GM23338 (cell line): ENCODE results near the gene APH1A. TPM values are rescaled to one million over a fixed set of nuclear protein-coding genes. Genes with fewer than 3 reads are reported as not detected.
A peak's percentile ranks its signal among the peaks of the same experiment; 100 is the strongest.

Experiments
- ATAC-seq: fragments of 200-7000 bp; cut with Tn5 transposase; 3 replicates; pipeline ENCODE4 v1.9.1; 2020
- DNase-seq: peaks from one replicate; pipeline ENCODE4 v3.0.0-alpha.2; 2015; ENCODE audit warnings: low spot score
- H2AFZ ChIP-seq: fragments of 200-600 bp; sonication (generic); 2 replicates; pipeline ENCODE4 v1.8.0; 2016; ENCODE audit warnings: antibody characterized with exemption, mild to moderate bottlenecking, moderate library complexity
- H3F3A ChIP-seq: fragments of 200-600 bp; sonication (generic); replicated peaks from 2 replicates; pipeline ENCODE4 v1.8.0; 2017; ENCODE audit warnings: antibody characterized with exemption, mixed run types, low read depth
- H3K27ac ChIP-seq: fragments of 200-600 bp; sonication (generic); 2 replicates; pipeline ENCODE4 v1.6.1; 2016; ENCODE audit warnings: low read depth
- H3K27me3 ChIP-seq: fragments of 200-600 bp; sonication (generic); 2 replicates; pipeline ENCODE4 v1.8.0; 2016; ENCODE audit warnings: mild to moderate bottlenecking, mixed run types, moderate library complexity; ENCODE audit not compliant: insufficient read depth
- H3K36me3 ChIP-seq: fragments of 200-600 bp; sonication (generic); 2 replicates; pipeline ENCODE4 v1.8.0; 2016; ENCODE audit warnings: mild to moderate bottlenecking; ENCODE audit not compliant: insufficient read depth
- H3K4me1 ChIP-seq: fragments of 200-600 bp; sonication (generic); 2 replicates; pipeline ENCODE4 v1.8.0; 2016; ENCODE audit warnings: mild to moderate bottlenecking, moderate library complexity; ENCODE audit not compliant: insufficient read depth
- H3K4me2 ChIP-seq: fragments of 200-600 bp; sonication (generic); 2 replicates; pipeline ENCODE4 v1.7.1; 2017; ENCODE audit warnings: mixed run types
- H3K4me3 ChIP-seq: fragments of 200-600 bp; sonication (generic); 2 replicates; pipeline ENCODE4 v1.6.1; 2016; ENCODE audit warnings: mixed run types
- H3K79me2 ChIP-seq: fragments of 200-600 bp; sonication (generic); replicated peaks from 2 replicates; pipeline ENCODE4 v1.8.0; 2017; ENCODE audit warnings: mild to moderate bottlenecking; ENCODE audit not compliant: insufficient read depth
- H3K9me2 ChIP-seq: fragments of 200-600 bp; sonication (generic); 2 replicates; pipeline ENCODE4 v1.8.0; 2017; ENCODE audit not compliant: insufficient read depth
- H4K20me1 ChIP-seq: fragments of 200-600 bp; sonication (generic); replicated peaks from 2 replicates; pipeline ENCODE4 v1.8.0; 2017; ENCODE audit warnings: mild to moderate bottlenecking; ENCODE audit not compliant: insufficient read depth
- H3K27ac Mint-ChIP-seq: 2 replicates; pipeline ENCODE4 v1.8.0; 2020; ENCODE audit warnings: inconsistent platforms, mild to moderate bottlenecking, moderate library complexity, mixed read lengths
- H3K27me3 Mint-ChIP-seq: 3 replicates; pipeline ENCODE4 v1.8.0; 2022; ENCODE audit warnings: low read depth, mild to moderate bottlenecking, moderate library complexity, mixed read lengths, inconsistent platforms; ENCODE audit not compliant: insufficient read depth, poor library complexity
- H3K36me3 Mint-ChIP-seq: 3 replicates; pipeline ENCODE4 v1.8.0; 2021; ENCODE audit warnings: low read depth, mild to moderate bottlenecking, inconsistent platforms, moderate library complexity, mixed read lengths
- H3K4me1 Mint-ChIP-seq: 3 replicates; pipeline ENCODE4 v1.8.0; 2020; ENCODE audit warnings: mild to moderate bottlenecking, inconsistent platforms, mixed read lengths
- H3K4me3 Mint-ChIP-seq: 3 replicates; pipeline ENCODE4 v1.8.0; 2021; ENCODE audit warnings: moderate library complexity, mild to moderate bottlenecking, inconsistent platforms, mixed read lengths
- H3K9me3 Mint-ChIP-seq: 3 replicates; pipeline ENCODE4 v1.8.0; 2020; ENCODE audit warnings: moderate library complexity, mild to moderate bottlenecking, inconsistent platforms, mixed read lengths
- CREB1 ChIP-seq: fragments of 250-450 bp; sonication (Bioruptor Pico); IDR thresholded peaks from 2 replicates; pipeline ENCODE4 v1.5.0; 2020; ENCODE audit warnings: low read depth, mild to moderate bottlenecking, moderate library complexity
- EZH2 ChIP-seq: fragments of 200-600 bp; sonication (generic); IDR thresholded peaks from one replicate; pipeline ENCODE4 v1.8.0; 2017; ENCODE audit warnings: antibody characterized with exemption, mild to moderate bottlenecking, low read depth; ENCODE audit not compliant: unreplicated experiment
- EZH2phosphoT487 ChIP-seq: fragments of 200-600 bp; sonication (generic); IDR thresholded peaks from one replicate; pipeline ENCODE4 v1.8.1; 2018; ENCODE audit warnings: antibody characterized with exemption; ENCODE audit not compliant: unreplicated experiment
- POLR2AphosphoS5 ChIP-seq: IDR thresholded peaks from 2 replicates; pipeline ENCODE4 v1.6.1; 2016; ENCODE audit warnings: antibody characterized with exemption, low read depth
- STAT1 ChIP-seq: IDR thresholded peaks from one replicate; pipeline ENCODE4 v1.6.1; 2016; ENCODE audit warnings: antibody characterized with exemption; ENCODE audit not compliant: unreplicated experiment
- ZNF331 ChIP-seq: fragments of 250-450 bp; sonication (Bioruptor Pico); IDR thresholded peaks from 2 replicates; pipeline ENCODE4 v1.5.0; 2020; ENCODE audit warnings: low read depth, mild to moderate bottlenecking, moderate library complexity
- polyA plus RNA-seq: library from polyadenylated mRNA; unstranded; fragments of >200 nt; fragmentation: Nextera tagmentation; extraction: Ambion mirVana; gene quantifications from 2 replicates; pipeline ENCODE4 v1.2.1, GENCODE V29; 2016
- total RNA-seq: library from RNA; depleted of rRNA; stranded (reverse); fragments of >200 nt; shearing (Covaris generic); gene quantifications from 2 replicates; pipeline ENCODE4 v1.2.3, GENCODE V29; 2014
- TF ChIP-seq, protein P1 (sequence below): IDR thresholded peaks from one replicate; pipeline ENCODE4 v1.6.1; 2018; ENCODE audit warnings: antibody characterized with exemption; ENCODE audit not compliant: unreplicated experiment
- TF ChIP-seq, protein P2 (sequence below): fragments of 250-450 bp; sonication (Bioruptor Pico); IDR thresholded peaks from 2 replicates; pipeline ENCODE4 v1.5.0; 2020; ENCODE audit warnings: mild to moderate bottlenecking, moderate library complexity
- TF ChIP-seq, protein P3 (sequence below), 2 experiments: fragments of 200-600 bp in 1 of 2; sonication (generic) in 1 of 2; conservative IDR thresholded peaks; 2 replicates each; pipeline versions ENCODE4 v1.5.1 to v1.6.1; 2016 to 2017; ENCODE audit warnings: antibody characterized with exemption in 2 of 2, low read depth in 2 of 2, mild to moderate bottlenecking in 2 of 2, moderate library complexity in 1 of 2

Gene APH1A
- total and polyA plus RNA-seq, 2 experiments from 2014 or later = 17.7 to 82.7 TPM

DNA sequence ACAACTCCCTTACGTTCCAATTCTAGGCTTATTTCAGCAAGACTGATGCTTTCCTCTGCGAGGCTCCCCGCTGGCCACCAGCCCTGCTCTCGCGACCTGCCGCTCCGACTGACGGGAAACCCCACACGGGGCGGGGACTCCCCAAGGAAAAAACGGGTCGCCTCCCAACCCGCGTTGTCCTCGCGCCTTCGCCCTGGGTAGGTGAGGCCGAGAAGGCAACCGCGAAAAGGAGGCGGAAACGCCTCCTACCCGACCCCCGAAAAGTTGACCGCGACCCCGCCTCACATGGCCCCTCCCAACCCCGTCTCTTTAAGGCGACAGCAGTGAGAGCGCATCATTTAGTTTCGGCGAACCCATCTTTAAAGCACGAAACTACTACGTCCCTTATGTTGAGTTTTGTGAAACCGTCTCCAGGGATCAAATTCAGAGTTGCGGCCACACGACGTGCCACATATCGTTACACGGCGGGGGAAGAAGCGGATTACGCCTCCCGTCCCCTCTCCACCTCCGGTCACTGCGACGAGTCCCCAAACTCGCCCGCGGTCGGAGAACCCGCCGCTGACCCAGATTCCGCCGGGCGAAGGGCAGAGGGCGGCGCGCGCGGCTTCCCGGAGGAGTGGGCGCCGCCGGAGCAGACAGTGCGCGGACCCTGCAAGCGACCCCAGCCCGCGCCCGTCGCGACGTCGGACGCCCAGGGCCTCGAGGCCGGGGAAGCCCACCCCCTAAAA lies 34.1 kb downstream of the APH1A start (continued):
- TF ChIP-seq, protein P1, sequence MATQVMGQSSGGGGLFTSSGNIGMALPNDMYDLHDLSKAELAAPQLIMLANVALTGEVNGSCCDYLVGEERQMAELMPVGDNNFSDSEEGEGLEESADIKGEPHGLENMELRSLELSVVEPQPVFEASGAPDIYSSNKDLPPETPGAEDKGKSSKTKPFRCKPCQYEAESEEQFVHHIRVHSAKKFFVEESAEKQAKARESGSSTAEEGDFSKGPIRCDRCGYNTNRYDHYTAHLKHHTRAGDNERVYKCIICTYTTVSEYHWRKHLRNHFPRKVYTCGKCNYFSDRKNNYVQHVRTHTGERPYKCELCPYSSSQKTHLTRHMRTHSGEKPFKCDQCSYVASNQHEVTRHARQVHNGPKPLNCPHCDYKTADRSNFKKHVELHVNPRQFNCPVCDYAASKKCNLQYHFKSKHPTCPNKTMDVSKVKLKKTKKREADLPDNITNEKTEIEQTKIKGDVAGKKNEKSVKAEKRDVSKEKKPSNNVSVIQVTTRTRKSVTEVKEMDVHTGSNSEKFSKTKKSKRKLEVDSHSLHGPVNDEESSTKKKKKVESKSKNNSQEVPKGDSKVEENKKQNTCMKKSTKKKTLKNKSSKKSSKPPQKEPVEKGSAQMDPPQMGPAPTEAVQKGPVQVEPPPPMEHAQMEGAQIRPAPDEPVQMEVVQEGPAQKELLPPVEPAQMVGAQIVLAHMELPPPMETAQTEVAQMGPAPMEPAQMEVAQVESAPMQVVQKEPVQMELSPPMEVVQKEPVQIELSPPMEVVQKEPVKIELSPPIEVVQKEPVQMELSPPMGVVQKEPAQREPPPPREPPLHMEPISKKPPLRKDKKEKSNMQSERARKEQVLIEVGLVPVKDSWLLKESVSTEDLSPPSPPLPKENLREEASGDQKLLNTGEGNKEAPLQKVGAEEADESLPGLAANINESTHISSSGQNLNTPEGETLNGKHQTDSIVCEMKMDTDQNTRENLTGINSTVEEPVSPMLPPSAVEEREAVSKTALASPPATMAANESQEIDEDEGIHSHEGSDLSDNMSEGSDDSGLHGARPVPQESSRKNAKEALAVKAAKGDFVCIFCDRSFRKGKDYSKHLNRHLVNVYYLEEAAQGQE = no peak
- TF ChIP-seq ZNF331 (CRISPR knock-in tag) (no peak), POLR2AphosphoS5 (peak; percentile 96)
- TF ChIP-seq, protein P2, sequence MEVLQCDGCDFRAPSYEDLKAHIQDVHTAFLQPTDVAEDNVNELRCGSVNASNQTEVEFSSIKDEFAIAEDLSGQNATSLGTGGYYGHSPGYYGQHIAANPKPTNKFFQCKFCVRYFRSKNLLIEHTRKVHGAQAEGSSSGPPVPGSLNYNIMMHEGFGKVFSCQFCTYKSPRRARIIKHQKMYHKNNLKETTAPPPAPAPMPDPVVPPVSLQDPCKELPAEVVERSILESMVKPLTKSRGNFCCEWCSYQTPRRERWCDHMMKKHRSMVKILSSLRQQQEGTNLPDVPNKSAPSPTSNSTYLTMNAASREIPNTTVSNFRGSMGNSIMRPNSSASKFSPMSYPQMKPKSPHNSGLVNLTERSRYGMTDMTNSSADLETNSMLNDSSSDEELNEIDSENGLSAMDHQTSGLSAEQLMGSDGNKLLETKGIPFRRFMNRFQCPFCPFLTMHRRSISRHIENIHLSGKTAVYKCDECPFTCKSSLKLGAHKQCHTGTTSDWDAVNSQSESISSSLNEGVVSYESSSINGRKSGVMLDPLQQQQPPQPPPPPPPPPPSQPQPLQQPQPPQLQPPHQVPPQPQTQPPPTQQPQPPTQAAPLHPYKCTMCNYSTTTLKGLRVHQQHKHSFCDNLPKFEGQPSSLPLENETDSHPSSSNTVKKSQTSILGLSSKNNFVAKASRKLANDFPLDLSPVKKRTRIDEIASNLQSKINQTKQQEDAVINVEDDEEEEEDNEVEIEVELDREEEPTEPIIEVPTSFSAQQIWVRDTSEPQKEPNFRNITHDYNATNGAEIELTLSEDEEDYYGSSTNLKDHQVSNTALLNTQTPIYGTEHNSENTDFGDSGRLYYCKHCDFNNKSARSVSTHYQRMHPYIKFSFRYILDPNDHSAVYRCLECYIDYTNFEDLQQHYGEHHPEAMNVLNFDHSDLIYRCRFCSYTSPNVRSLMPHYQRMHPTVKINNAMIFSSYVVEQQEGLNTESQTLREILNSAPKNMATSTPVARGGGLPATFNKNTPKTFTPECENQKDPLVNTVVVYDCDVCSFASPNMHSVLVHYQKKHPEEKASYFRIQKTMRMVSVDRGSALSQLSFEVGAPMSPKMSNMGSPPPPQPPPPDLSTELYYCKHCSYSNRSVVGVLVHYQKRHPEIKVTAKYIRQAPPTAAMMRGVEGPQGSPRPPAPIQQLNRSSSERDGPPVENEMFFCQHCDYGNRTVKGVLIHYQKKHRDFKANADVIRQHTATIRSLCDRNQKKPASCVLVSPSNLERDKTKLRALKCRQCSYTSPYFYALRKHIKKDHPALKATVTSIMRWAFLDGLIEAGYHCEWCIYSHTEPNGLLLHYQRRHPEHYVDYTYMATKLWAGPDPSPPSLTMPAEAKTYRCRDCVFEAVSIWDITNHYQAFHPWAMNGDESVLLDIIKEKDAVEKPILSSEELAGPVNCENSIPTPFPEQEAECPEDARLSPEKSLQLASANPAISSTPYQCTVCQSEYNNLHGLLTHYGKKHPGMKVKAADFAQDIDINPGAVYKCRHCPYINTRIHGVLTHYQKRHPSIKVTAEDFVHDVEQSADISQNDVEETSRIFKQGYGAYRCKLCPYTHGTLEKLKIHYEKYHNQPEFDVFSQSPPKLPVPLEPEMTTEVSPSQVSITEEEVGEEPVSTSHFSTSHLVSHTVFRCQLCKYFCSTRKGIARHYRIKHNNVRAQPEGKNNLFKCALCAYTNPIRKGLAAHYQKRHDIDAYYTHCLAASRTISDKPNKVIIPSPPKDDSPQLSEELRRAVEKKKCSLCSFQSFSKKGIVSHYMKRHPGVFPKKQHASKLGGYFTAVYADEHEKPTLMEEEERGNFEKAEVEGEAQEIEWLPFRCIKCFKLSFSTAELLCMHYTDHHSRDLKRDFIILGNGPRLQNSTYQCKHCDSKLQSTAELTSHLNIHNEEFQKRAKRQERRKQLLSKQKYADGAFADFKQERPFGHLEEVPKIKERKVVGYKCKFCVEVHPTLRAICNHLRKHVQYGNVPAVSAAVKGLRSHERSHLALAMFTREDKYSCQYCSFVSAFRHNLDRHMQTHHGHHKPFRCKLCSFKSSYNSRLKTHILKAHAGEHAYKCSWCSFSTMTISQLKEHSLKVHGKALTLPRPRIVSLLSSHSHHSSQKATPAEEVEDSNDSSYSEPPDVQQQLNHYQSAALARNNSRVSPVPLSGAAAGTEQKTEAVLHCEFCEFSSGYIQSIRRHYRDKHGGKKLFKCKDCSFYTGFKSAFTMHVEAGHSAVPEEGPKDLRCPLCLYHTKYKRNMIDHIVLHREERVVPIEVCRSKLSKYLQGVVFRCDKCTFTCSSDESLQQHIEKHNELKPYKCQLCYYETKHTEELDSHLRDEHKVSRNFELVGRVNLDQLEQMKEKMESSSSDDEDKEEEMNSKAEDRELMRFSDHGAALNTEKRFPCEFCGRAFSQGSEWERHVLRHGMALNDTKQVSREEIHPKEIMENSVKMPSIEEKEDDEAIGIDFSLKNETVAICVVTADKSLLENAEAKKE (CRISPR knock-in tag) = no peak

DNA sequence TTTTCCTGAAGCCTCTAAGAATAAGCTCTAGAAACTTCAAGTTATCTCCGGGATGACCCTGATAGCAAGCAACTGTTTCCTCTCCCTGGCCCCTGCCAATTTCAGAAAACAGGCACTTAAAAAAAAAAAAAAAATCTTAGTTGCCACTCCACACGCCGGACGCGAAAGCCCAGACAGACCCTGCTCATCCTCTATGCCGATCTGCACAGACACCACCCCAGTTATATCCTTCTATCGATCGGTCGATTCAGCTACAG lies 34.6 kb downstream of the APH1A start:
- H2AFZ ChIP-seq = no peak overlapping the region
- peaks cover 65% of the 10 kb centered on the region for H3K79me2 ChIP-seq
- H3F3A ChIP-seq = 0 out of 2 replicates have a peak, but pooled peaks cover 3% of the 10 kb centered on the region
- Mint-ChIP-seq H3K36me3 (peaks cover 25% of the 10 kb centered on the region; the same call in 2 of the 3 replicates), H3K4me3 (no peak overlapping the region; the same call in 2 of the 3 replicates), H3K27ac (peak overlapping the region; percentile 95), H3K4me1 (peaks cover 17% of the 10 kb centered on the region), H3K27me3 (peaks cover 7% of the 10 kb centered on the region), H3K9me3 (no peaks in the 10 kb centered on the region; the same call in 2 of the 3 replicates)
- H3K4me1 ChIP-seq = peaks cover 15% of the 10 kb centered on the region
- DNase-seq (no peak), ATAC-seq (no peak)
- H3K4me2 ChIP-seq = peak overlapping the region; percentile 80
- H3K36me3 ChIP-seq = peaks cover 9% of the 10 kb centered on the region
- TF ChIP-seq, protein P3, sequence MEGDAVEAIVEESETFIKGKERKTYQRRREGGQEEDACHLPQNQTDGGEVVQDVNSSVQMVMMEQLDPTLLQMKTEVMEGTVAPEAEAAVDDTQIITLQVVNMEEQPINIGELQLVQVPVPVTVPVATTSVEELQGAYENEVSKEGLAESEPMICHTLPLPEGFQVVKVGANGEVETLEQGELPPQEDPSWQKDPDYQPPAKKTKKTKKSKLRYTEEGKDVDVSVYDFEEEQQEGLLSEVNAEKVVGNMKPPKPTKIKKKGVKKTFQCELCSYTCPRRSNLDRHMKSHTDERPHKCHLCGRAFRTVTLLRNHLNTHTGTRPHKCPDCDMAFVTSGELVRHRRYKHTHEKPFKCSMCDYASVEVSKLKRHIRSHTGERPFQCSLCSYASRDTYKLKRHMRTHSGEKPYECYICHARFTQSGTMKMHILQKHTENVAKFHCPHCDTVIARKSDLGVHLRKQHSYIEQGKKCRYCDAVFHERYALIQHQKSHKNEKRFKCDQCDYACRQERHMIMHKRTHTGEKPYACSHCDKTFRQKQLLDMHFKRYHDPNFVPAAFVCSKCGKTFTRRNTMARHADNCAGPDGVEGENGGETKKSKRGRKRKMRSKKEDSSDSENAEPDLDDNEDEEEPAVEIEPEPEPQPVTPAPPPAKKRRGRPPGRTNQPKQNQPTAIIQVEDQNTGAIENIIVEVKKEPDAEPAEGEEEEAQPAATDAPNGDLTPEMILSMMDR (conservative IDR thresholded peaks at IDR 0.05; ENCODE audit: low read depth in 2 of 2) = no peak
- no peak for TF ChIP-seq ZNF331 (CRISPR knock-in tag)
- no peak for TF ChIP-seq EZH2phosphoT487
- no peak for TF ChIP-seq STAT1
- TF ChIP-seq CREB1 (CRISPR knock-in tag) = no peak
- TF ChIP-seq EZH2 = no peak
- H4K20me1 ChIP-seq = peaks cover 12% of the 10 kb centered on the region; the same call in 1 of the 2 replicates
- H3K27me3 ChIP-seq = no peaks in the 10 kb centered on the region
- H3K9me2 ChIP-seq = peaks cover 7% of the 10 kb centered on the region; the same call in 1 of the 2 replicates
- H3K4me3 ChIP-seq = peak overlapping the region; percentile 71
- H3K27ac ChIP-seq = peak overlapping the region; percentile 76
